ENCODE data around the gene RABAC1.
"Not testable (repeated sequence)": the region's sequence is repeated elsewhere in the genome, so short reads cannot be mapped to it uniquely, and the experiment has no call there.

RABAC1 gene

DNA sequence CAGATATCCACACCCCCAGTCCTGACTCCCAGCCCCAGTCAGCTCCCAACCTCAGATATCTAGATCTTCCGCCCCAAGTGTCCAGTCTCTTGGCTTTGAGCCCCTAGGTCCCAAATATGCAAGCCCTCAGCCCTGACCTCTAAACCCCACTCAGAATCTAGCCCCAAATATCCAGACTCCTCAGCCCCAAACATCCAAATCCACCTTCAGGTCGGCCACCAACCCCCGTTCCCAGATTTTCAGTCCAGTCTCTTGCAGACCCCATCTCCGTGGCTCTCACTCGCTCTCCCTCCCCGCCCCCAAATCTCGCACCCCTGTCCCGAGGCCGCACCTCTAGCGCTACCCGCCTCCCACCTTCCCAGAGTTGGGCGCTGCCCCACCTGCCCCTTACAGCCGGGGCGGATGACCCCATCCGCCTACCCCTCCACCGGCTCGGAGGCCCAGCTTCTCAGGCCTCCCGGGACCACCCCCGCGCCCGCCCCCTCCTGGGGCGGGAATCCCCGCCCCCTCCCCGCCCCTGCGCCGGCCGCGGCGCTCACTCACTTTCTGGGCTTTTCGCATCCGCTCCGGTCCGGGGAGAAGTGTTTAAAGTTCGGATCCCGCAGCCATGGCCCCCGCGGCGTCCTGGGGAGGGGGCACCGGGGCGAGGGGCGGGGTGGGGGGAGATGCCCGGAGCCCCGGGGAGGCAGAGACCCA is 31.5 kb downstream of the RABAC1 start:
- peak; percentile 41 for DNase-seq

DNA sequence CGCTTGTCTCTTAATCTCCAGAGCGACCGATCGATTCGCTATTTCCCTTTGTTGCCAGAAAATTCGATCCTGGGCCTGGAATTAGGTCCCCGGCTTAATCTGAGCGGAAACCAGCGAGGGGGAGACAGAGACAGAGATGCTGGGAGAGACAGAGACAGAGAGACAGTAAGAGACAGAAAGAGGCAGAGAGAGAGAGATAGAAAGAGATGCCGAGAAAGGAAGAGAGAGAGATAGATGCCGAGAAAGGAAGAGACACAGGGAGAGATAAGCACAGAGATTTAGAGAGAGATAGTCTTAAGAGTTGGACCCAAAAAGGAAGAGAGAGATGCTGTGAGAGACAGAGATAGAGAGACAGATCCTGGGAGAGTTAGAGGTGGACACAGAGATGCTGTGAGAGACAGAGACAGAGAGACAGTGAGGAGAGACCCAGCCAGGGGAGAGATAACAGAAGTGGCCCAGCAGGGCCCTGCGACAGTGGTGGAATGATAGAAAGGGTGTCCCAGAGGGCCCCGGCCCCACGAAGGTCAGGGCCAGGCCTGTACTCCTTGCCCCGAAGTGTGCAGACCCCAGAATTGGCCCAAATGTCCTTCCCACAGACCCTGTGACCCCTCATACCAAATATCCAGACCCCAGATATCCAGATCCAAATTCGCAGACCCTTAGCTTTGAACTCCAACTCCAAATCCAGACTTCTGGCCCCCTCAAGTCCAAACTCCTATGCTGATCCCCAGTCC is 32.2 kb downstream of the RABAC1 start:
- no peak for DNase-seq

DNA sequence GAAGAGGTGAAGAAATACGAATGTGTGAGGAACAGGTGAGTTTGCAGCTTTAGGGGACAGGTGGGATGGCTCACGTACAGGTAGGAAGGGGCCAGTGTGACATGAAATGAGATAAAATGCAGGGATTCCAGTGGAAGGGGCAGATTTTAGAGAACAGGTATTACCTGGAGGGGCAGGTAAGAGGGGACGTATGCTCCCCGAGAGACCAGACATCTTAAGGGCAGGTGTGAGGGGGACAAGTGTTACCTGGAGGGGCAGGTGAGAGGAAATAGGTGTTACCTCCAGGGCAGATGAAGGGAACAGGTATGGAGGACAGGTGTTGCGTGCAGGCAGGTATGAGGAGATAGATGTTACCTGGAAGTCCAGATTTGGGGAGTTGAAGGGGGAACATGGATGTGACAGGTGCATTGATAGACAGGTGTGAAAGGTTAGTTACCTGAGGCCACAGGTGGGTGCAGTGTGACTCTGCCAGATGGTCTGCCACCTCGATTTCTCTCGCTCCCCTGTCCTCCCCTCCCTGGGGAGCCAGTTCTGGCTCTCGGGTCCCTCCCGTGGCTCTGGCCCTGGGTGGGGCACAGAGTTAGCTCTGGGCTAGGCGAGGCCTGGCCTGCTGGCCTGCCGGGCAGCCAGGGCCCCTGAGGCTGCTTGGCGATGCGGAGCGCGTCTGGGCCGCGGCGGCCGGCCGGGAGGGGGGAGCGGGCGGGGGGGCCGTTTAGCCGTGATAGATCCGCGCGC is 32.9 kb downstream of the RABAC1 start:
- DNase-seq = no peak

DNA sequence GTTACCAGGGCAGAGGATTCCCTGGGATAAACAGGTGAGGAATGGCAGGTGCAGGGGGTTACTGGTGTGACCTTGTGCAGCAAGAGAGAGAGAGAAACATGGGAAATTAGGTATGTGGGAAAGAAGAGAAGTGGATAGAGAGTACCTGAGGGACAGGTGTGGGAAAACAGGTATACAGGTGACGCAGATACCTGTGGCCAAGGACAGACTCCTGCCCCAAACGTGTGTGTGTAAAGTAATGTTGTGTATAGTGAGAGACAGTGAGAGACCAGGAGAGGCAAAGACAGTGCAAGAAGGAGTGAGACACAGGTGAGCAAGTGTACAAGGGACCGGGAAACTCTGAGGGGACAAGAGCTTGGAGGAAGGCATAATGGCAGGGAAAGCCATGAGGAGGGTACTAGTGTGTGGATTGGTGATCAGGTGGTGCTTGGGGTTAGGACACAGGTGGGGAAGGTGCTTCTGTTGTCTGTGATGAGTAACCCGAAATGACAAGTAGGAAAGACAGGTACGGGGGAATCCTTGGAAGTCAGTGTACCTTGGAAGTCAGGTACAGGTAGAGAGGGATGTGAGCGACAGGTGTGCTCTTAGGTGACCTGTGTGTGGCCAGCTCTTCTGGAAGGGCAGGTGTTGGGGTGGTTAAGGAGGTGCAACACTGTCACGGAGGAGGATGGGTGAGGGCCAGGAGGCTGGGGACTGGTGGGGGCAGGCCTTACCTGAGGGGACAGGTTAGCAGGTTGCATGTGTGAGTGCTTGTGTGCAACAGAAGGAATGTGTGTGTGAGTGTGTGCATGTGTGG is 33.7 kb downstream of the RABAC1 start:
- no peak for DNase-seq

DNA sequence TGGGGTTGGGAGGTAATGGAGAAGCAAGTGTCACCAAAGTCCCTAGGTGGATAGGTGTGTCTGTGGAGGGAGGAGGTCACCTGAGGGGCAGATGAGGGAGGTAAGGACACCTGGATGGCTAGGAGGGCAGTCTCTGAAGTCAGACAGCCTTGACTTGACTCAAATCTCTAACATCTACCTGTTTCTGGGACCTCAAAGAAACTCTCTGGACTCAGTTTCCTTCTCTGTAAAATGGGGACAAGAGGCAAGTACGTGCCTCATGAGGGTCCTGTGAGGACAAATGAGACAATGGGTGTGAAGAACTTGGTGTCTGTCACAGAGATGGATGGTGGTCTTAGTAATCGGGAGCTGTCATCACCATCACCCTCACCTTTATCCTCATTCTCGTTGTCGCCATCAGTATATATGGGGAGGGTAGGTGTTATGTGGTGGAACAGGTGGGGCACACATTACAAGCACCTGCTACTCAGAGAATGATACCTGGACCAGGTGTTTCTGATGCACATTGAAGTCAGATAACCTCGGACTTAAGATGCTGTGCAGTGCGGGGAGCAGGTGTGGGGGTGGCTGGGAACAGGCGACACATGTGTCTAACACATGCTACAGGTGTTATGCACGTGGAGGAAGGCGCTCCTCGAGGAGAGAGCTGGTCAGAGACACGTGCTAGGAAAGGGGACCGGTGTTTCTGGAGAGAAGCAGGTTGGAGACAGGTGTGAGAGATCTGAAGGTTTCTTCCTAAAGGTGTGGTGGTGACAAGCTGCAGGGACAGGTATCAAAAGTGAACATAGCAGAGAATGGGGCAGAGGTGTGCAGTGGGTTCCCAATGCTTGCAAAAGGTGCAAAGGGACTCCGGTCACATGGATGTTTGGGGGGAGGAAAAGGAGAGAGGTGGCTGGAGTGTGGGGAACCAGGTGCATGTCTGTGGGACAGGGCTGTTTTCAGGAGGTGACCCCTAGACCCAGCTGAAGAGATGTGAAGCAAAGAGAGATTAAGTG is 34.7 kb downstream of the RABAC1 start:
- no peak for DNase-seq

DNA sequence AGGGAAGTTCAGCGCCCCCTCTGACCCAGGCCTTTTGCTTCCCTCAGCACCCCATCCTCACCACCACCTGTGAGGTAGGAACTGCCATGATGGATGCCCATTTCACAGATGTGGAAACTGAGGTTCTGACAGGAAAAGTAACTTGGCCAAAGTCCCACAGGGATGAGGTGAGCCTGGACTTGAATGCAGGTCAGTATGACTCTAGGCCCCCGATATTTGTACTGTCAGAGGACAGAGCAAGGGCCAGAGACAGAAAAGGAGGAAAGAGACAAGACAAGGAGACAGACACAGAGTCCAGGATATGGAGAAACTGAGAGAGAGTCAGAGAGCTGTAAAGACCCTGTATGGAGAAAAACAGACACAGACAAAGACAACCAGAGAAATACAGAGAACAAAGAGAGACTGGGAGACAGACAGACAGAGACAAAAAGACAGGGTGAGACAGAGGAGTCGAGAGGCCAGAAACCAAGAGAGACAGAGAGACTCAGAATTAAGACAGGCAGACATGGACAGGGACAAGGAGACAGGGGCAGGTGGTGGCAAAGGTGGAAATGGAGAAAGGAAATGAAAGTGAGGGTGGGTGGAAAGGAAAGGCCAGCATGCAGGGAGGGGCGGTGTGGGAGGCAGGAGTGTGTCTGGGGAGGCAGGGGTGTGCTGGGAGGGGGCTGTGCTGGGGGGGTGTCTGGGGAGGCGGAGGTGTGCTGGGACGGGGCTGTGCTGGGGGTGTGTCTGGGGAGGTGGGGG is 35.9 kb downstream of the RABAC1 start:
- no peak for DNase-seq

DNA sequence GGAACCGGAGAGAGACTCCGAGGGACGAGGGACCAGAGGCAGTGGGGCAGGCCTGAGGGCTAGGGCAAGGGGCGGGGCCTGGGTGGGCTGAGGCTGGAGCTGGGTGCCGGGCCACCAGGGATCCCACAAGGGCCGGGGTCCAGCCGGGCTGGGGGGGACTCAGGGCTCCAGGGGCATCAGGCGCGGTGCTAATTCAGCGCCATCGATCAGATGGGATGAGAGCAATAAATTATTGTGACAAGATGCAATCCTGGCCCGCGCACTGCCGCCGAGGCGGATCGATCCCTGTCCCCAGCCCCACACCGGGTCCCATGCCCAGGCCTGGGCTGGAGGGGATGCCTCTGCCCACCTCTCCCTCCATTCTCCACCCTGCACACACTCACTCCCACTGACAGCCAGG is 36.5 kb downstream of the RABAC1 start:
- DNase-seq = no peak

DNA sequence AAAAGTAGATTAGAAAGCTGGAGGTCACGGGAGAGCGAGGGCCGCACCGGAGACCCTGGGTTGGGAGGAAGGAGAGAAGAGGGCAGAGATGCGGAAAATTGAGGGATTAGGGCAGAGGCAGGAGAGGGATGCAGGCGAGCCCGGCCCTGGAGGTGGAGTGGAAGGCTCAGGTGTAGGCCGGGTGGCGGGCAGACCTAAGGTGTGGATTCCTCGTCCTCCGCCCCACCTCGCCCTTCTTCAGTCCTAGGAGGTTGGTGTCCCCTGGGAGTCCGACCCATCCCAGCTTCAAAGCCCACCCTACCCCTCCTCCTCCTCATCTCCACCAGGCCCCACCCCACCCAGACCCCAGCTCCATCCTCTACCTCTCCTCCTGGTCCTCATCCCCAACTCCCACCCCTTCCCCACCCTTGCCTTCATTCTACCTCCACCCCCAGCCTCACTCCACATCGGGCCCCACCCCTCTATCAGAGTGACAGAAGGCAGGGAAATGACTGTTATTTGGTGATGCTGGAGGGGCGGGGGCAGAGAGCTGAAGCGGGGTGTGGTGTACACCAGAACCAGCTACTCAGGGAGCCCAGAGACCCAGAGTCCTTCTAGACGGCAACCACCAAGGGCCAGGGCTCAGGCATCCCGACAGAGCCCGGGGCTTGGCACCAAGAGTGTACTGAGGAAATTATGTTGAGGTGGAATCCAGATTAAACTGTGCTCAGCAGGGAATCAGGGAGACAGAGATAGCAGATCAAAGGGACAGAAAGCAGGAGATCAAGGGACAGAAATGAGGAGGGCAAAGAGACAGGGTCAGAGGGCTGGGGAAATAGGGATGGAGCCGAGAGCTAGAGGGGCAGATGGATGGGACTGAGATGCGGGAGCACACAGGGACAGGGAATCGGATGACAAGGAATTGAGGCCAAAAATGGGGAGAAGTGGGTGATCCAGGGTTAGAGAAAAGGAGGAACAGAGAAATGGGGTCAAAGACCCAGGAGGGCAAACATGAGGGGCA is 37.2 kb downstream of the RABAC1 start:
- no peak for DNase-seq

DNA sequence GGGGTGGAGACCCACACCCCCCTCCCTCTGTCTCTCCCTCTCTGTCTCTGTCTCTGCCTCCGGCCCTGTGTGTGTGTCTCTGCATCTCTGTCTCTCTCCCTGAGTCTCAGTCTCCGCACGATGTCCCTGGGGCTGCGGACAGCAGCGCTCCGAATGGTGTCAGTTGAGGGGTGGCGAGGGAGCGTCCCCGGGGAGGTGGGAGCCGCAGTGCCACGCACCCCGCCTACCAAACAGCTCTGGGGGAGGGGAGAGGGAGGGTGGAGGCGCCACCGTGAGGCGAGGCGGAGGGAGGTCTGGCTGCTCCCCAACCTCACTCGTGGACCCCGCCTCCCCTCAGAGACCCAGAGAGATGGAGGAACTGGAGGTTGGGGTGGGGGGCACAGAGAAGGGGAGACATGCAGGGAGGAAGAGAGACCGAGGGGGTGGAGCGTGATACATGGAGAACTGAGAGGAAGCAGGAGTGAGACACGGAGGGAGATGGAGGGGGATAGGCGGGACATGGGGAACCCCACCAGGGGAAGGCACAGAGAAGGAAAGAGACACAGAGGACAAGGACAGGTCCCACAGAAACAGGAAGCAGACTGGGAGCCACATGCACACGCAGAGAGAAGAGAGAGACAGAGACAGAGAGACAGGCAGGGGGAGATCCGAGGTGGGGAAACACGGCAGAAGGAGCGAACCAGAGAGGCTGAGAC is 38.1 kb downstream of the RABAC1 start:
- DNase-seq = no peak

DNA sequence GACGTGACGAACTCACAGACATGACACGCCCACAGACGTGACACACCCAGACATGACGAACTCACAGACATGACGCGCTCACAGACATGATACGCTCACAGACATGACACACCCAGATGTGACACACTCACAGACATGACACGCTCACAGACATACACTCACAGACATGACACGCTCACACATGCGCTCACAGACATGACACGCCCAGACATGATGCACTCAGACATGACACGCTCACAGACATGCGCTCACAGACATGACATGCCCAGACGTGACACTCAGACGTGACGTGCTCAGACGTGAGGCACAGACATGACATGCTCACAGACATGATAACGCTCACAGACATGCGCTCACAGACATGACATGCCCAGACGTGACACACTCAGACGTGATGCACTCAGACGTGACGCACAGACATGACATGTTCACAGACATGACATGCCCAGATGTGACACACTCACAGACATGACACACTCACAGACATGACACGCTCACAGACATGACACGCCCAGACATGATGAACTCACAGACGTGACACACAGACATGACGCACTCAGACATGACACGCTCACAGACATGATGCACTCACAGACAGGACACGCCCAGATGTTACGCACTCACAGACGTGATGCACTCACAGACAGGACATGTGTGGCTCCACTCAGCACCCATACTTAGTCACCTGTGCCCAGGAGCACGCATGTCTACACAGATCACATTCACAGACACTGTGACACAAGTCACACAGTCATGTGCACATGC is 39.0 kb downstream of the RABAC1 start:
- DNase-seq = no peak

DNA sequence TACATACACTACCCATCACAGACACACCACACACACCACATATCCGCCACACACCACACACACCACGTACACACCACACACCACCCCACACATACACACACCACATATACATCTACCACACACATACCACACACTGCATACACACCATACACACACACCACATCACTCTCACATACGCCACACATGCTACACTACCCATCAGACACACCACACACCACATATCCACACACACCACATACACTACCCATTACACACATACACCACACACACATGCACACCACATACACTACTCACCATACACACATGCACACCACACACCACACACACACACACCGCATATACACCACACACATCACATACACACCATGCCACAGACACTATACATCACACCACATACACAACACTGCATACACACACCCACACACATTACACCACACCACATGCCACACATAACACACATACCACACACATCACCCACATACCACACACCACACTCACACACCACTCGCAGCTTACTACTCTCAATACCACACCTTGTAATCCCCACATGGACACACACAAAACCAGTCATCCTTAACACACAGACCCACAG is 40.4 kb downstream of the RABAC1 start:
- DNase-seq = no peak

DNA sequence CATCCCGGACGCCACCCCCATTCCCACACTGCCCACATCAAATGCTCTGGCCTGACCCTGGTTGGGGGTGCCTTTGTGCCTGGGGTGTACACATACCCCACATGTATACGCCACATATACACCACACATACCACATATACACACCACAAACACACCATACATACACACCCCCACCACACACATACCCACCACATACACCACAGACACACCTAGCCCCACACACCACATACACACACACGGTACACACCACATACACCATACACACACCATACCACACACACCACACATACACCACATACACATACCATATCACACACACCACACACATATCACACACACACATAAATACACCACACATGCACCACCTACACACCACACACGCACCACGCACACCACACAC is 41.0 kb downstream of the RABAC1 start:
- no peak for DNase-seq

DNA sequence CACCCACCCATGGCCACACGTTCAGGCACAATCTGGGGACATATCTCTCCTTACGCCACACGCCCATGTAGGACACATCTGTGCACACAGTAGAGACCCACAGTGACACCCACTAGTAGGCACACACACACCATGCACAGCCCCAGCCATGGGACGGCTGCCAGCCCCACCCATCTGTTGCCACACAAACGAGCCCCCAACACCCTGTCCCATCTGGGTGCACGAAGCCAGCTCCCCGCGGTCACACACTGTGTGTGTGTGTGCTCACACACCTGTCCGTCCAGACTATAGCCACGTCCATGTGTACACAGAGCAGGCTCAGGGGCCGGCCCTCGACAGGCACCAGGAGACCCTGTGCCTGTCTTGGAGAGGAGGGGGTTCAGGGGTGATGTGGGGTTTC is 41.4 kb downstream of the RABAC1 start:
- no peak for DNase-seq

DNA sequence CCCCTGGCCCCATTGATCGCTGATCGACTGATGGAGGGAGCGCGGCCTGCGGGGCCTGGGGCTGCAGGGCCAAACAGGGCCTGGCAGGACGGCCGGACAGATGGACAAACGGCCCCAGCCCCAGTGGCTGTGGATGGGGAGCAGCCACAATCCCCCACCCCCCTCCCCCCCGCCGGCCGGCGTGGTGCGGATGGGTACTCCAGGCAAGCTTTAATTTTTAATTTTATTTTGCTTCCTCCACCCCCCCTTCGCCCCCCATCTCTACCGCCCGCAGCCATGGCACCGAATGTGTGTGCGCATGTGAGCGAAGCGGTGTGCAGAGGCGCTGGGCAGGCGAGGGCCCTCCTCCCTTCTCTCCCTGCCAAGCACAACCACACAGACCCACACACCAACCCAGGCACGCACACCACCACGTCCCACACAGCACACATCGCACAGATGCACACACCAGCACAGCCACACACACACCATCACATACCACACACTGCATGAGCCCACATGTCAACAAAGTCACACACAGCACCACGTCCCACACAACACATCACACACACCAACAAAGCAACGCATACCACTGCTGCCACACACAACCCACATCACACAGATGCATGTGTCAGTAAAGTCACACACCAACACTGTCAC is 43.2 kb downstream of the RABAC1 start:
- DNase-seq = no peak

DNA sequence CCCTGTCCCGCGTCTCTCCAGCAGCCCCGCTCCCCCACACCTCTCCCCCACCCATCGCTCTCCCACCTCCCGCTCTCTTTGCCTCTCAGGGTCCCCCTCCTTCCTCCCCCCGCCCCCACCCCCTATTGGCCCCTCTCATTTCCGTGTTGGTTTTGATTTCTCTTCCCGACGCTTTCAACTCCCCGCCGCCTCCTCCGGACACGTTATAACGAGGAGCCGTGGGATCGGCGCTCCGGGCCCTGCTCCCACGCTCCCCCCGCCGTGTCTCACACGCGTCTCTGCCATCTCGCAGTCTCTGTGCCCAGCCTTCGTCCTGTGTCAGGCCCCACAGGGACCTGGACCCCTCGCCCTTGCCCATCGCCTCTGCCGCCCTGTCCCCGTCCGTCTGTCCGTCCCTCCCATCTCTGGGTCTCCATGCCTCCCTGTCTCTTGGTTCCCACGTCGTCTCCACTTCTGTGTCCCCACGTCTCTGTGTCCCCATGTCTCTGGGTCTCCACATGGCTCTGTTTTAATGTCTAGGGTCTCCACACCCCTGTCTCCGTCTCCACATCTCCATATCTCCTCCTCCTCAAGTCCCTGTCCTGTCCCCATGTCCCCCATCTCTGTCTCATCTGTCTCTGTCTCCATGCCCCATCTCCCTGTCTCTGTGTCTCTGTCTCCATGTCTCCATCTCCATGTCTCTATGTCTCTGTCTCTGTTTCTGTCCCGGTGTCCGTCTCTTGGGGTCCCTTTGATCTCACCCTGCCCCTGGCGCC is 43.9 kb downstream of the RABAC1 start:
- no peak for DNase-seq

DNA sequence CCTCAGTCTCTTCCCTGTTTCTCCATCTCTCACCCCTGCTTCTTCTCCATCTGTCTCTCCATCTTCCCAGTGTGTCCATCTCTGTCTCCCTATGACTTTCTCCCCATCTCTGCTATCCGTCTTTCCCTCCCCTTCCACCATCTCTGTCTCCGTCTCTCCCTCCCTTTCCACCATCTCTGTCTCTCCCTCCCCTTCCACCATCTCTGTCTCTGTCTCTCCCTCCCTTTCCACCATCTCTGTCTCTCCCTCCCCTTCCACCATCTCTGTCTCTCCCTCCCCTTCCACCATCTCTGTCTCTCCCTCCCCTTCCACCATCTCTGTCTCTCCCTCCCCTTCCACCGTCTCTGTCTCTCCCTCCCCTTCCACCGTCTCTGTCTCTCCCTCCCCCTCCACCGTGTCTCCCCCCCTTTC is 44.7 kb downstream of the RABAC1 start:
- not testable (repeated sequence) for DNase-seq
